GM21717 (cell line): ENCODE data around the gene DLG4.
A peak's percentile ranks its signal among the peaks of the same experiment; 100 is the strongest.

Source experiments
- ATAC-seq: cut with Tn5 transposase; IDR thresholded peaks from one replicate; pipeline ENCODE4 v1.9.1; 2021; ENCODE audit warnings: mild to moderate bottlenecking, moderate library complexity; ENCODE audit not compliant: unreplicated experiment

Gene DLG4

GRCh38 chr17:7219812-7220592 lies at the start of gene DLG4, which contains the start of gene ACADVL:
Gene DLG4 (minus strand): TSS chr17:7219836.
Gene ACADVL (plus strand): TSS chr17:7219938. CDS start chr17:7219985, 47 bp downstream.
- ATAC-seq, result no peak

GRCh38 chr17:7266784-7267183 lies 47.1 kb upstream of the DLG4 start:
- ATAC-seq, result no peak

- ATAC-seq, result no peak
Measured at GRCh38 chr17:7263801-7264078, 44.1 kb upstream of the DLG4 start.

GRCh38 chr17:7262935-7263800 lies 43.5 kb upstream of the DLG4 start:
- no peak for ATAC-seq

GRCh38 chr17:7262192-7262934 lies 42.7 kb upstream of the DLG4 start, which contains the start of gene CLDN7:
Gene CLDN7 (minus strand): TSS chr17:7262478. CDS start chr17:7262043, 435 bp downstream.
- ATAC-seq, result no peak

GRCh38 chr17:7261379-7262191 lies 41.9 kb upstream of the DLG4 start:
- ATAC-seq, result no peak

GRCh38 chr17:7260651-7261378 lies 41.2 kb upstream of the DLG4 start:
- ATAC-seq, result no peak

GRCh38 chr17:7260151-7260550 lies 40.5 kb upstream of the DLG4 start:
- no peak for ATAC-seq

GRCh38 chr17:7259555-7259889 lies 39.9 kb upstream of the DLG4 start:
- ATAC-seq, result no peak

GRCh38 chr17:7258731-7259554 lies 39.3 kb upstream of the DLG4 start:
- no peak for ATAC-seq

- no peak for ATAC-seq
Measured at GRCh38 chr17:7256766-7257456, 37.3 kb upstream of the DLG4 start.

GRCh38 chr17:7254511-7254910 lies 34.9 kb upstream of the DLG4 start:
- ATAC-seq, result no peak

GRCh38 chr17:7253082-7253481 lies 33.4 kb upstream of the DLG4 start:
- ATAC-seq, result no peak

- ATAC-seq, result peak; percentile 48
Measured at GRCh38 chr17:7252176-7253043, 32.8 kb upstream of the DLG4 start, which contains the start of gene ELP5. Gene ELP5 (plus strand): TSS chr17:7252215. CDS start chr17:7252551, 336 bp downstream.

GRCh38 chr17:7251661-7252175 lies 32.1 kb upstream of the DLG4 start, which contains the start of gene CTDNEP1:
Gene CTDNEP1 (minus strand): TSS chr17:7251734. CDS start chr17:7251296, 438 bp downstream.
- ATAC-seq, result peak; percentile 68

- ATAC-seq, result peak; percentile 0
Measured at GRCh38 chr17:7250695-7251627, 31.3 kb upstream of the DLG4 start.
